ENCODE measurements around the gene SDE2.
"Not testable (repeated sequence)": the region's sequence is repeated elsewhere in the genome, so short reads cannot be mapped to it uniquely, and the experiment has no call there.

SDE2 gene

DNA sequence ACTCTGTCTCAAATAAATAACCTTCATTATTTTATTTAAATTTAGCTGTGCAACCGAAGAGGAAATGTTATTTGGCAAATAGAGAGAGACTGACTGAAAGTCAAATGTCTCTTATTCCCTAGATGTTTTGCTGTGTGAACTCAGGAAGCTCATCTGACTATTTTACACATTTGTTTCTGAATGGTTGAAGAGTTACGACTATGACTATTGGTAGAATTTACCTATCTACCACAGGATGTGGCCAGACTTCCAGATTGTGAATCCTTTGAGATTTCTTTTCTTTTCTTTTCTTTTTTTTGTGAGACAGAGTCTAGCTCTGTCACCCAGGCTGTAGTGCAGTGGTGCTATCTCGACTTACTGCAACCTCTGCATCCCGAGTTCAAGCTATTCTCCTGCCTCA, 5.3 kb upstream of the SDE2 start:
- DNase-seq: no peak

DNA sequence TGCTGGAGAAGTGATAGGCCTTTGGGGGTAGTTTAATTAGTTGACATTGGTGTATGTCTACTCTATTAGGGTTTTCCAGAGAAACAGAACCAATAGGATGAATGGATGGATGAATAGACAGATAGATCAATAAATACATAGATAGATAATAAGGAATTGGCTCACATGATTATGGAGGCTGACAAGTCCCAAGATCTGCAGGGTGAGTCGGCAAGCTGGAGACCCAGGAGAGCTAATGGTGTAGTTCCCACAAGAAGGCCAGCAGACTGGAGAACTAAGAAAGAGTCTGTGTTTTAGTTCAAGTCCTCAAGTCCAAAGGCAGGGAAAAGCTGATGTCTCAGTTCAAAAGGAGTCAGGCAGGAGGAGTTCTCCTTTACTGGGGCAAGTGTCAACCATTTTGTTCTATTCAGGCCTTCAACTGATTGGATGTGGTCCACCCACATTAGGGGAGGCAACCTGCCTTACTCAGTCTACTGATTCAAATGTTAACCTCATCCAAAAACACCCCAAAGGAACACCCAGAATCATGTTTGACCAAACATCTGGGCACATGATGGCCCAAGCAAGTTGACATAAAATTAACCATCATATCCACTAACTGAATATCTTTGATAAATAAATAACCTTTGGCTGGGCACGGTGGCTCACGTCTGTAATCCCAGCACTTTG, 4.5 kb upstream of the SDE2 start:
- no peak for DNase-seq

DNA sequence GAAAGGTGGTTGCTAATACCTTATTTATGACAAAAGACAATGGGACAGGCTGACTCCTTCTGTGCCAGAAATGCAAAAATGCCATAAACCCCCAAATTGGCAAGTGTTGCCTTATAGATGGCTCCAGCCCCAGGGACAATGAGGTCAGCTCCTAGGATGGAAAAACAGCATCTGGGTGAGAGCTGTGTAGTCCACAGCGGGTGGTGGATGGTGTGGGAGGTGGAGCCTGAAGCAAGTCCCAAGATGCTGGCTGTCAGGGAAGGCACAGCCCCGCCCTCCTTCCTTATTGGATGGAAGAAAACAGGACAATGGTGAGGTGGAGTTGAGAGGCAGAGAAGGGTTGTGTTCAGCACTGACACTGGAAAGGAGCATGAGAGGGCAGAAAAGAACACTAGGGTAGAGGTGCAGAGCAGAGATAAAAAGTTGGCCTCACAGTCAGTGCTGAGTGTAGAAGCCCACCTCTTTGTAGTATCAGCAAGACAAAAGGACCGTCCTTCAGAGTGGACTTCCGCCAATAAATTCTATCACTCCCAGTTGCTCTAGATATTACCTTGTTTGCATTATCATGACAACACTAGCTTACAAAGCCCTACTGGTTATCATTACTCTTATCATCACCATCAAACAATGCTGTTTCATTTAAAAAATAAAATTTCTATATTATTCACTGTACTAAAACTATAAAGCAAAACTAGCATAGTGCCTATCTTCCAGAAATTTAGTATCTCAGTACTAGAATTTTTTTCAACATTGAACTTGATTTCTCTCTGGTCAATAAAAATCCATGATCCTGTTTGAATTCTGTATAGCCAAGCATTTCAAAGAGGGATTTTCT, 3.7 kb upstream of the SDE2 start:
- peak; percentile 29 for DNase-seq

DNA sequence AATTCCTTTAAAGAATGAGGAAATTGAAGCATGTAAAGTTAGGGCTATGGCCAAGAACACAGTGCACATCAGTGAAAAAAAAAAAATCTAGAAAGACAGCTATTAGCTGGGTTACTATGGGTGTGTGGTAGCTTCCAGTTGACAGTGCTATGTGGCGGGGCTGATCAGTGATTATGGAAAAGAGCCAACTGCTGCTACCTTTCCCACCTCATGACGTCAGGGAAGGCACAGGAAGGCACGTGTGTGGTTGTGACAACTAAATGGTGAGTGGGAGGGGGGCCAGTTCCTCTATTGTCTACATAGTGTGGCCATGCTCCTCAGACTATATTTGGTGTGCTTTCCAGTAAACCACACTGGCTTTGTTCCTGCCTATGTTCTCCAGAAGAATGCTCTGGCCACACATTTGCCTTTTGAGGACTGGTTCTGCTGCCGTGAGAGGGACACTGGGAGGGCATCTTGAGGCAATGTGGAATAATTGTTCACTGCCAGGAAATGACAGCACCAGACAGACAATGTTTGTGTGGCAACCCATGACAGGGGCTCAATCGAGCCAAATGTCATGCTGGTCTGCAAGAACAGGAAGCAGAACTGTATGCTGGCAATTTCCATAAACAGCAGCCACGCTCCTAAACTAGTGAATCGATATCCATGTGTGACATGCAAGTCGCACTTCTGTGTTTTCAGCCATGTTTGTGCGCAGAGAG, 3.0 kb upstream of the SDE2 start:
- DNase-seq: no peak

DNA sequence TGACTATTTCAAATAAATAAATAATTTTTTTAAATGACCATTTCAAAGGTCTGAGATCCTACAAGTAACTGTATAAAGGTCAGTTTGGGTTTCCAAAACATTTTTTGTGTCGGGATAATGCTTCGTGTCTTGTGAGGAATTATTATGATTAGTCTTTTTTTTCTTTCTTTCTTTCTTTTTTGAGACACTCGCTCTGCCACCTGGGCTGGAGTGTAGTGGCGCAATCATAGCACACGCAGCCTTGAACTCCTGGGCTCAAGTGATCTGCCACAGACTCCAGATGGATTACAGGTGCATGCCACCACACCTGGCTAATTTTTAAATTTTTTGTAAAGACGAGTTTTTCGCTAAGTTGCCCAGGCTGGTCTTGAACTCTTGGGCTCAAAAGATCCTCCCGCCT, 1.9 kb upstream of the SDE2 start:
- no peak for DNase-seq

DNA sequence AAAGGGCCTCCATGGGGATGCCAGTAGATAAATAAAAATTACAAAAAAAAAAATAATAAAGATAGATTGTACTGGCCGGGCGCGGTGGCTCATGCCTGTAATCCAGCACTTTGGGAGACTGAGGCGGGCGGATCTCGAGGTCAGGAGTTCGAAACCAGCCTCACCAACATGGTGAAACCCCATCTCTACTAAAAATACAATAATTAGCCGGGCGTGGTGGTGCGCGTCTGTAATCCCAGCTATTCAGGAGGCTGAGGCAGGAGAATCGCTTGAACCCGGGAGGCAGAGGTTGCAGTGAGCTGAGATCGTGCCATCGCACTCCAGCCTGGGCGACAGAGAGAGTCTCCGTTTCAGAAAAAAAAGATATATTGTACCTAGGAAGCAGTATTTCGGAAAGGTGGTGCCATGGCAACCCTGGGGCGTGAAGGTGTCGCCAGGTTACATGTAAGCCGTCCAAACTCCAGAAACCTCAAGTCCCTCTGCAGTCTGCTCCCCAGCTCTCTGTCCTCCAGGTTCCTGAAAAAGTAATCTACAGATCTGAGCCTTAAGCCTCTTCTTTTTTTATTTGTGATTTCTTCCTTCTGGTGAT, 1.4 kb upstream of the SDE2 start:
- DNase-seq: not testable (repeated sequence)

DNA sequence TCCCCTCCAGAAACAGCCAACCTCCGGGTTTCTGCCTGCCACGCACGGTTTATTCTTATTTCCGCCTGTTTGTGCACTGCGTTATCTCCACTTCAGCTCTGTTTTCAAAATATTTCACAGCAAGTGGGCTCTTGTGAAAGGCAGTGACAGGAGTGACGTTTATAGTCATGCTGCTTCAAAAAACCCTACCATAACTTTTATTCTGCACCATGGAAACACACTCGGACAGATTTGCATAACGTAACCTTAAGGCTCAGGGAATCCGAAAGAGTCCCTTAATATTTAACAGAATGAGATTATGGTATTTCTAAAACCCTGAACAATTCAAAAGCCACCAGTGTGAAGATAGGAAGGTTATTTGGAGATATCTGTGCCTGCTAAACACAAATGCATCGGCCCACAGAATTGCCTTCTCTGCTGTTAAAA, 782 bp upstream of the SDE2 start:
- no peak for DNase-seq

DNA sequence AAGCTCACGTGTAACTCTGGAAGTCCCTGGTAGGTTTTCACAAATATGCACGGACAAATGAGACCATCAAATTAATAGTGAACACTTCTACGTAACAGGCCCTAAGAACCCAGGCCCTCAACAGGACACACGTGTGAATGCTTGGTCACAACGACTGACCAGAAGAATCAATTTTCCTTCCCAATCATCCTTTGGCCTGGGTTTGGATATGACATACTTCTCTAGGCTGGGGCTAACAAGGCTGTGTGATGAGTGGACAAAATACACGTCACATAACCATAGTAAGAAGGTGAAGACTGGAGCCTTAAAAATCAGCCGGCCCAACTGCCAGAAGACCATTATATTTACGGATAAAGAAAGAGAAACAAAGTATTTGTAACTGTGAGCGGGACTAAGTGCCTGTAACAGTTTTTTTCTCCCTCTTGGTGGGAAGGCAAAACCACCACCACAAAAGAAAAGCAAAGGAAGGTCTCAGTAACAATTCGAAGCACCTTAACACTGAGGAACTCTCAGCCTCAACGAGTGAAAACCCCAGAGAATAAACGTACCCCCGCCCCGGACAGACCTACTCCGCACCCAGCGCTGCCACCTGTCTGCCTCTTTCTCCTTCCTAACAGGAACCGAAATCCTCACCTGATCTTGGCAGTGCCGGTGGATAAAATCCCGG, 450 bp downstream of the SDE2 start:
- DNase-seq: no peak

DNA sequence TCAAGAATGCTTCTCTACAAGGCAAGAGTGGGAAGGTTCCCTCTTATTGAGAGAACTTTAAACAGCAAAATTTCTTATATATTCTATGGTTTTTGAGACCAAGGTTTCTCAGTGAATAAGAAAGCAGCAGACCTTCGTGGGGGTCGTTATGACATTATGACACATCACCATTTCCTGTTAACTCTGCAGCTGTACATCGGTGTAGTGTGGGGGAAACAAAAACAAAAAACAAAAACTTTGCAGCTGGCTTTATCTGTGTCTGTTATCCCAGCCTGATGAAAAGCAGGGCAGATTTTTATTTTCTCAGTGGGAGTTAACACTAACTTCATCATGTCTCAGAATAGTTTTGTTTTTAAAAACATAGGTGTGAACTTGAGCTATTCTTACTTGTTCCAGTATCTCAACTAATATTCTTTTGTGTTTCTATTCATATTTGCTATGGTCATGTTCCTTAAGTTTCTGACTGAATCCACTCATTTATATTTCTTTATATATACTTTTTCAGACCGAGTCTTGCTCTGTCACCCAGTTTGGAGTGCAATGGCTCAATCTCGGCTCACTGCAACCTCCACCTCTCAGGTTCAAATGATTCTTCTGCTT, 2.1 kb downstream of the SDE2 start:
- DNase-seq: peak; percentile 46

DNA sequence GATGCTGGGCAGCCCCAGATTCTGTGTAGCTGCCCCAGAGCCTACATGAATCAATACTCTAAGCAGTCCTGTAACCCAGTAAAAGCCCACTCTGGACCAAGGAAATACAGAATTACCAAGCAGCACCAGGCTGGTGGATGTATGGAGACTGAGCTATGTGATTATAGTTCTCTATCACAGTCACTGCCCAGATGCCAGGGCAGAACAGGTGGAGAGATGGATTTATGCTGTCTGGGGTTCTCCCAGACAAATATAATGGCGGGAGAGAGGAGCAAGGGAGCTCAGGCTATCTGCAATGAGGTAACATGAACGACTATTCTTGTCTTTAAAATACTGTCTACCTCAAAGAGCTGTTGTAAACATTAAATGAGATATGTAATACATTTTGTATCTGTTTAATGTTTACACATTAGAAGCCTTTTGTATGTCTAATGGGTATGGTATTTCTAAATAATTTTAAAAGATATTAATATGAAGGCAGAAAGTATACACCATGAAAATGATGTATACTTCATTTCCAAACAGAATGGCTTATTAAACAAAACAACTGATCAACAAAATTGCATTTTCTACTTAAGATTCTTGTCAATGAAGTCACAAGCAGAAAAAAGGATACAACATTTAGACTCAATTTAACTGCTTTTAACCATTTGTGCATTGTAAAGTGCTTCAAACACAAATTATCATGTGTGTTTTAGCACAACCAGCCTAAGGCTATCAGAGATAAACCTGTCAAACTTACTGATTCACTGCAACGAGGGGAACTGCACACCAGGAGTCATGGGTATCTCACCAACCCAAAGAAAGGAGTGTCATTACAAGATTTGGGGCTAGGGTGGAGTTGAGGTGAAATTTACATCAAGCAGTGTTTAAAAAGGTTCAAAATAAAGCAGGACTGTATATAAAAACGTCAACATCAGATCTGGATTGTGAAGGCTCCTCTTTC, 3.0 kb downstream of the SDE2 start:
- no peak for DNase-seq

DNA sequence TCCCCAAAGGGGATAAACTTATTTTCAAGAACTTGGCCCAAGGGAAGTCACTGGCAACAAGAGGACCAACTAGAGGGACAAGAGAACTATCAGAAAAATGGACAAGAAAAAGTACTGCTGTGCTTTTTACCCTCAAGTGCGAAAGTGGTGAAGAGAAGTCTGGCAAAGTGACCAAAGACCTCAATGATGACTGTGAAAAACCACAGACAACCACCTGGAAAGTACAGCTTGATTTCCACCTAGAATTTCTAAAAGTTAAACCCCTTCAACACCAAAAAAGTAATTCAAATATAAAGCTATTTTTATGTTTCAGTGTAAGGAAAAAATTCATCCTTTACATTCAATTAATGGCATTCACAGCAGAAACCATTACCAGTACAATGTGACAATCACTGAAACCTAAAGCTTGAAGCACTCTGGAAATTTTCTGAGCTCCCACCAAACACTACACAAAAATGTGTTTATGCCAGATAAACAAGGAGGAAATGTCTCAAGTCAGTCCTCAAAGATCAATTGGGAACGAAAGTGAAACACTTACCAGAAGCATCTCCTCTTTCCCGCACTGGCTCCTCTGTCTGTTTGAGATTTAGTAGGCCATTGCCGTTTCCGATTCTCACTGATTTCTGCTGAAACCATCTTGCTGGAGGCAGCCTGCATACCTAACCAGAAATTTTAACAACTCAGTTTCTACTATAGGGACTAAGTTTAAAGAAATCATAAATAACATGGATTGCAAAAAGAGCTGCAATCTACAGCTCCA, 8.3 kb downstream of the SDE2 start:
- DNase-seq: no peak

DNA sequence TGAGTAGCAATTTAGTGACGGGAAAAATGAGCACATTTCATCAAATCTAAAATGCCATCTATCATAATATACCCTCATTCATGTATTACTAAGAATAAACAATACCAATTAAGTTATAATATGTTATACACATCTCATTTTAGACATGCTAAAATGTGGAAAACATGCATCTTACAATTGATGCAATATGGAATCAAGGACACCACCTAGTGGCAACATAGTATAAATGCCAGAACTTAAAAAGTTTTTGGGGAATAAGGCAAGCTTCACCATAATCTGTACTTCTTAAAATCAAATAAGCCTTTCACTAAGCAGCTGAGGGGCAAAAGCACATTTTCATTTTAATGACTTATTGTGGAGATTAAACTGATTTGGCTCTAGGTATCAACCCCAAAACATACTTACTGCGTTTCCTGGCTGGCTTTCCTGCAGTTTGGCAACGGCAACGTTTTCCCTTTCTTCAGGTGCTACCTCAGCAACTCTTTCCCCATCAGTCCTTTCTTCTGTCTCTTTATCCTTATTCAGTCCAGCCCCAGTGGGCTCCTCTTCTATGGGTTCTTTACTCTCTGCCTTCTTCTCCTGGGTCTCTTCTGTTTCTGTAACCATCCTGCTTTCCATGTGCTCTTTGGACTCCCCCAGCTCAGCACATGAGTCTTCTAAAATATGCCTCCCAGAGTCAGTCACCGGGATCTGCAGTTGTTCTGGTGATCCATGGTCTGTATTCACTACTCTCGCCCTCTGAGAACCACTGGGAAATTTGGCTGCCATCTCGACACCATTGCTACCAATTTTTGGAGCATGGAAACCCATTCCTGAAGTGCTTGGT, 11.4 kb downstream of the SDE2 start:
- DNase-seq: peak; percentile 48

DNA sequence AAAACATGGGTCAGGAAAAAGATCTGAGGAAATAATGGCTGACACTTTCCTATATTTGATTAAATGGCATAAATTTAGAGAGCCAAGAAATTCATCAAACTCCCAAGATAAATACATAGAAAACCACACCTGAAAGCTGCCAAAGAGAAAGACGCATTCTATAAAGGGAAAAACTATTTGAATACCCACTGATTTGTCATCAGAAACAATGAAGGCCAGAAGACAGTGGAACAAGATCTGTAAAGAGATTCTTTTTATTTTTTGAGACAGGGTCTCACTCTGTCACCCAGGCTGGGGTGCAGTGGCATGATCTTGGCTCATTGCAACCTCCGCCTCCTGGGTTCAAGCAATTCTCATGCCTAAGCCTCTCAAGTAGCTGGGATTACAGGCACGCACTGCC, 17.4 kb downstream of the SDE2 start:
- DNase-seq: no peak

DNA sequence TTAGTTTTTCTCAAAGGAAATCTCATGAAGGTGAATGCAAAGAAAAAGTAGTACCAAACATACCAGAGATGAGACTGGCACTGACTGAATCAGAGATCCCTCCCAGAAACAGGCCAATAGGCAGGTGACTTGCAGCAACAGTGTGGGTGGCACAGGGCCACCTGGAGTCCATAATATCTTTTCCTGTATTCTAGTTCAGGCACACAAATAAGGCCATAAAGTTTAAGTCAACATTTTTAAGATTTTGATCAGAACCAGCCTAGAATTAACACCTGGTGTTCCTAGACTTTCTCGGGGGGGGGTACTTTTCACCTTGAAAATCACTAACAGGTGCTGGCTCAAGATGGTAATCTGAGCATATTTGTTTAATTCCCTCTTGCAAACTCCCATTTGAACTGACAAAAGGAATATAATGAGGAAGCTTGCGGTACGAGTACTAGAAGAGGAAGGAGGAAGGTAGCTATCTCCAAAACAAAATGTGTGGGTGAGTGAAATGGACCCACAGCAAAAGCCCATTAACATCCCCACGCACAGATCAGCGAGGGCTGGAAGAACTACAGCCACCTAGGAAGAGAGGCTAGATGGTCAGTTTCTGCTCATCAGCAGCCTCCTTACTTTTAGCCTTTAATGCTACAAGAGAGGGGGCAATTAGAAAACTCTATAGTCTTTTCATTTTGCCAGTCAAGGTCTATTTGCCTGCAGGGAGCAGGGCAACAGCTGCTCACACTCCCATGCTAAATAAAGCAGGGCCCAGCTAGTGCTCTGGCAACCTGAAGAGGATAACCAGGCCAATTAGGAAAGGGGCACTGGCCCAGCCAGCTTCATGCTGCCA, 18.9 kb downstream of the SDE2 start:
- DNase-seq: no peak

DNA sequence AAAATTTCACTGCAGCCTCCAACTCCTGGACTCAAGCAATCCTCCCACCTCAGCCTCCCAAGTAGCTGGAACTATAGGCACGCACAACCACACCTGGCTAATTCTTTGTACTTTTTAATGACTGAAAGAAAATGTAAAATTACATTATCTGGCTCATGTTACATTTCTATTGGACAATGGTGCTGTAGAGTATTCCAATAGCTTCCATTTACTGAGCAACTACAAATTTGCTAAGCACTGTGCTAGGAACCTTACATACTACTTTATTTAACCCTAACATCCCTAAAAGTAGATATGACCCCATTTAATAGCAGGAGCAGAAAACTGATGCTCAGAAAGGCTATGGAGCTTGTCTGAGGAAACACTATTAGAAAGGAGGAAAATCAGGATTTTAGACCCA, 19.7 kb downstream of the SDE2 start:
- DNase-seq: no peak

DNA sequence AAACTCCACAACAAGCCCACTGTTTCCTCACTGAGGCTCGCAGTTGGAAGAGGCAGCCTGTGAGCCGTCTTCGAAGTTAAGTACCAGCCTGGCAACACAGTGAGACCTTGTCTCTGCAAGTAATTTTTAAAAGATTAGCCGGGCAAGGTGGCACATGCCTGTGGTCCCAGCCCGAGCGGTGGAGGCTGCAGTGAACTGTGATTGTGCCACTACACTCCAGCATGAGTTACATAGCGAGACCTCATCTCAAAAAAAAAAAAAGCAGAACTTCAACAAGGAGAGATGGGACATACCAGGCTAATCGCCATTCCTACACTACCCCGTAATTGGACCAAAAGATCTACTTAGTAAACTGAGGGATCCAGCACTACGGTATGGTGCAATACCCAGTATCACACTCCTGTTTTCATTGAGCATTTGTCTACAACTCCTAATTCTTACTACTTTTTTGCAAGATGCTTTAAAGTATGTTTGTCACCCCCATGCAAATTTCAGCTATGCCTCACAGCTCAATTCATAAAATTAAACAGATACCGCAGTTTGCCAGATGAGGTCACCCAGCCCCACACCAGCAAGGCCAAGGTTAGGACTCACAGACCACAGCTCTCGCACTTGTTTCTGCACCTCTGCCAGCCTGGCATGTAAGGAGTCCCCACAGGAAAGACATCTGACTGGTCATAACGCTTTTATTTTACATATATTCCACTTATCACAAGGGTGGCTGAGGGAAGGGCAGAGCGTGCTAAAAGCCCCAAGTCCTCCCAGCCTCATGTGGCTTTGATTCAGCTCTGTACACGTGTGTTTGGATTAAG, 21.0 kb downstream of the SDE2 start:
- DNase-seq: no peak

DNA sequence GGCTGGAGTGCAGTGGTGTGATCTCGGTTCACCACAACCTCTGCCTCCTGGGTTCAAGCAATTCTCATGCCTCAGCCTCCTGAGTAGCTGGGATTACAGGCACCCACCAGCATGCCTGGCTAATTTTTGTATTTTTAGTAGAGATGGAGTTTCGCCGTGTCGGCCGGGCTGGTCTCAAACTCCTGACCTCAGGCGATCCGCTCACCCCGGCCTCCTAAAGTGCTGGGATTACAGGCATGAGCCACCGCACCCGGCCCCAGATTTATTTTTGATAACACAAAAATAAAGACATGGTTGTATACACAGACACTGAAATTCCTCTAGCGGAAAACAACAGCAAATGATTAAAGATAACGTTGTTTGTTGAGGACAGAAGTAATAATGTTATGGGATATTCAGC, 24.0 kb downstream of the SDE2 start:
- DNase-seq: not testable (repeated sequence)

DNA sequence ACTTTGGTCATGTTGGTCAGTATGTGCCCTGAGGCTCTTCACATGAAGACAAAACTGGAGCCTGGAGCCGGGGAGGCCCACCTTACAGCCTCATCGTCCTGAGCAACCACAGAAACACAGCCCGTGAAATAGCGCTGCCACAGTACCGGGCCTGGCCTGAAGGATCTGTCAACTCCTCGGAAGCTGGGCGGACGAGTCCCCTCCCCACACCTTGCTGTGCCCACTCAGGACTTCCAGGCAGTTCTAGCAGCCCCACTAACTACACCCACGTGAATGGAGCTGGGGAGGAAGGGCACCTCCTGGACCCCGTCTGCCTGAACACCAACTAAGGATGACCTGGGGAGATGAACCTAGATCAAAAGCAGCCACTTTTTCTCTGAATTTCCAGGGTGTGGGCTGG, 24.7 kb downstream of the SDE2 start:
- no peak for DNase-seq

All from HCEC 1CT (cell line).